ENCODE data around the gene NGFR. TPM values are rescaled to one million over a fixed set of nuclear protein-coding genes. Genes with fewer than 3 reads are reported as not detected.
"Not testable (repeated sequence)": the region's sequence is repeated elsewhere in the genome, so short reads cannot be mapped to it uniquely, and the experiment has no call there.

NGFR gene
- total and polyA plus RNA-seq, 12 donors: 1.8 to 22.9 (median 4.7) TPM

DNA sequence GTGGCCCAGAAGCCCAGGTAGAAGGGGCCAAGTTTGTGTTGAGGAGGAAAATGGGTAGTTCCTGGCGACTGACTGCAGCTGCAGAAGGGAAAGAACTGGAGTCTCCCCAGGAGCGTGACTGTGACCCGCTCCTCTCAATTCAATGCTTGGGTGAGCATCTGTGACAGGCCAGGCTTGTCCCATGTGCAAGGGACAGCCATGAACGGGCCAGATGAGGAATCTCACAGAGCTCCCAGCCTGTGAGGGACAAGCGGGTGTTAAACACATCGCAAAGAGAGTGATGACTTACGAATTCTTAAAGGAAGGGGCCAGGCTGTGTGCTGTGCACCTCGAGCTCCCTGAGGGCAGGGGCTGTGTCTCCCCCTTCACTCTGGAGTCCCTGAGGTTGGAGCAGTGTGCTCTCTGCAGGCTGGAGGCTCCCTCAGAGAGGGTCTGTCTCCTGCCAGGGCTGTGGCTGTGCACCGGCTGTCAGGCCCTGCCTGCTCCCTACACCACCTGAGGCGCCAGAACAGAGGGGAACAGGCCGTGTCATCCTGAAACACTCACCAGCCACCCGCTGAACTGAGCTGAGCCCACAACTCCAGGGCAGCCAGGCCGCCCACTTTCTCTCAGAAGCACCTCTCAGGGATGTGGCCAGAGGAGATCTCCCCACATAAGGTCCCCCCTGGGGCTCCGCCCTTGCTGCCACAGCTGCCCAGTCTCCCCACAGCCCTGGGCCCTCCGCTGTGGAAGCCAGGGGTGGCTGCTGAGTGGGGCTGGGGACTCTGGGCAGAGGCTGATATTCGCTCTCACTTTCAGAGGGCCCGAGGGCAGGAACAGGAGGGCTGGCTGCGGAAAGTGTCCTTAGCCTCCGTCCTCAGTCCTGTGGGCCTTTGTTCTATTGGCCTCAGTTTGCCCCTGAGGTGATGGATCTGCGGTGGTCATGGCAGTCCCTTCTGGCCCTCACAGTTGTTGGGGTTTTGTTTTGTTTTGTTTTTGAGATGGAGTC is 54.9 kb downstream of the NGFR start:
- intact Hi-C loops (cut with DNase I): loop anchor here (2.0 to 10.0 kb wide), 8 partner anchors 53 to 235 kb away; partner anchors contain the start of gene NGFR (in 2 of the 10)

DNA sequence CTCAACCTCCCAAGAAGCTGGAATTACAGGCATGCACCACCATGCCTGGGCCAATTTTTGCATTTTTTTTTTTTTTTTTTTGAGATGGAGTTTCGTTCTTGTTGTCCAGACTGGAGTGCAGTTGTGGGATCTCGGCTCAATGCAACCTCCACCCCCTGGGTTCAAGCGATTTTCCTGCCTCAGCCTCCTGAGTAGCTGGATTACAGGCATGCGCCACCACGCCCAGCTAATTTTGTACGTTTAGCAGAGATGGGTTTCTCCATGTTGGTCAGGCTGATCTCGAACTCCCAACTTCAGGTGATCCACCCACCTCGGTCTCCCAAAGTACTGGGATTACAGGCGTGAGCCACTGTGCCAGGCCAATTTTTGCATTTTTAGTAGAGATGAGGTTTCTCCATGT is 55.7 kb downstream of the NGFR start:
- Histone ChIP-seq H3K27me3 (peaks cover 0 to 15% (median 0%) of the 10 kb centered on the region in 7 donors), H3K4me1 (peaks cover 0 to 23% (median 0%) of the 10 kb centered on the region in 9 donors)
- intact Hi-C loops (cut with DNase I): loop anchor here in 7 of 10 donors (5.0 to 10.0 kb wide), 4 partner anchors 113 to 236 kb away; no protein-coding TSS in a partner anchor
- ATAC-seq, H3K9me3 ChIP-seq, H3K27ac ChIP-seq, H3K4me3 ChIP-seq, H3K36me3 ChIP-seq, DNase-seq: not testable (repeated sequence)
- 95 to 96% methylated on average over 9 of the region's 9 CpGs for WGBS, 2 donors

More for the DNA sequence above, 54.9 kb downstream of the NGFR start:
- no peak overlapping the region for H3K4me3 ChIP-seq
- ATAC-seq (no peak), DNase-seq (no peak)
- no peak overlapping the region for H3K27ac ChIP-seq
- H3K9me3 ChIP-seq: no peaks in the 10 kb centered on the region
- no peaks in the 10 kb centered on the region for H3K36me3 ChIP-seq
- TF ChIP-seq, protein P1, sequence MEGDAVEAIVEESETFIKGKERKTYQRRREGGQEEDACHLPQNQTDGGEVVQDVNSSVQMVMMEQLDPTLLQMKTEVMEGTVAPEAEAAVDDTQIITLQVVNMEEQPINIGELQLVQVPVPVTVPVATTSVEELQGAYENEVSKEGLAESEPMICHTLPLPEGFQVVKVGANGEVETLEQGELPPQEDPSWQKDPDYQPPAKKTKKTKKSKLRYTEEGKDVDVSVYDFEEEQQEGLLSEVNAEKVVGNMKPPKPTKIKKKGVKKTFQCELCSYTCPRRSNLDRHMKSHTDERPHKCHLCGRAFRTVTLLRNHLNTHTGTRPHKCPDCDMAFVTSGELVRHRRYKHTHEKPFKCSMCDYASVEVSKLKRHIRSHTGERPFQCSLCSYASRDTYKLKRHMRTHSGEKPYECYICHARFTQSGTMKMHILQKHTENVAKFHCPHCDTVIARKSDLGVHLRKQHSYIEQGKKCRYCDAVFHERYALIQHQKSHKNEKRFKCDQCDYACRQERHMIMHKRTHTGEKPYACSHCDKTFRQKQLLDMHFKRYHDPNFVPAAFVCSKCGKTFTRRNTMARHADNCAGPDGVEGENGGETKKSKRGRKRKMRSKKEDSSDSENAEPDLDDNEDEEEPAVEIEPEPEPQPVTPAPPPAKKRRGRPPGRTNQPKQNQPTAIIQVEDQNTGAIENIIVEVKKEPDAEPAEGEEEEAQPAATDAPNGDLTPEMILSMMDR (IDR thresholded peaks at IDR 0.05): no peak
- 90 to 91% methylated on average over 20 of the region's 20 CpGs for WGBS, 2 donors
- H3K4me1 ChIP-seq: peaks cover 0 to 23% (median 0%) of the 10 kb centered on the region in 9 donors
- peaks cover 0 to 18% (median 0%) of the 10 kb centered on the region in 7 donors for H3K27me3 ChIP-seq

- TF ChIP-seq, protein P1 (IDR thresholded peaks at IDR 0.05): no peak
- Histone ChIP-seq H3K27ac (no peak overlapping the region), H3K4me3 (no peak overlapping the region), H3K36me3 (no peaks in the 10 kb centered on the region), H3K9me3 (no peaks in the 10 kb centered on the region), H3K4me1 (peaks cover 0 to 27% (median 3%) of the 10 kb centered on the region in 9 donors), H3K27me3 (peaks cover 0 to 15% (median 0%) of the 10 kb centered on the region in 7 donors)
- no peak for DNase-seq
- 89% methylated on average over 12 of the region's 12 CpGs for WGBS, 2 donors
- no peak for ATAC-seq
- intact Hi-C loops (cut with DNase I): loop anchor here in 7 of 10 donors (5.0 to 10.0 kb wide), 4 partner anchors 114 to 237 kb away; no protein-coding TSS in a partner anchor
Measured at GRCh38 chr17:49551221-49552069, 56.4 kb downstream of the NGFR start.

DNA sequence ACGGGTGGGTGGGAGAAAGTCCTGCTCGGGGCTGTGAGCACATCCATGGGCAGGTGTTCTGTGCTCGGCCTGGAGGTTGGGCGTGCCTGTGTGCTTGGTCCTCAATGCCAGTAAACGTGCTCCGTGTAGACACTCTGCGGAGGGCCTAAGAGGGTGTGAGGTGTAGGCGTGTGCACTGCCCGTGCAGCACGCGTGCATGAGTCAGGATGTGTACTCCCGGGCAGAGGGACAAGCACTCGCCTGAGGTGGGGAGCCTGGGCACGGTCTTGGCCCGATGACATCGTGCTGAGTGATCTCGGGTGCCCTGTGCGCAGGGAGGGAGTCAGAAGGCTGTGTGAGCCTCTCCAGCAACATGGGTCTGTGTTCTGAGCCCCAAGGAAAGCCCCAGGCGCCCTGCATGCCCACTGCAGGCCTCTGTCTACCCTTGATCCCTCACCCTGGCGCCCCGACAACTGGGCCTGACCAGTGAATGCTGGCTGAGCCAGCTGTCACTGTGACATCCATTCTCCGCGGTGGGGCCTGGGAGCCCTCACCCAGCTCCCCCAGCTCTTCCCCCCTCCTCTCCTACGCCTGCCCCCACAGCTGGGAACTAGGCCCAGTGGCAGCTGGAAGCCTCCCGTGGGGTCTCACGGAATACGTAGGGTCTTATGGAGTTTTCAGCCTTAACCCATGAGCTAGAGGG is 57.1 kb downstream of the NGFR start:
- H3K9me3 ChIP-seq: no peaks in the 10 kb centered on the region
- no peak for DNase-seq
- peaks cover 0 to 8% (median 0%) of the 10 kb centered on the region in 7 donors for H3K27me3 ChIP-seq
- TF ChIP-seq, protein P1 (IDR thresholded peaks at IDR 0.05): no peak
- H3K36me3 ChIP-seq: no peaks in the 10 kb centered on the region
- no peak for ATAC-seq
- intact Hi-C loops (cut with DNase I): loop anchor here in 7 of 10 donors (5.0 to 10.0 kb wide), 4 partner anchors 115 to 237 kb away; no protein-coding TSS in a partner anchor
- no peak overlapping the region for H3K4me3 ChIP-seq
- 85 to 88% methylated on average over 27 of the region's 27 CpGs for WGBS, 2 donors
- H3K4me1 ChIP-seq: peaks cover 0 to 20% (median 3%) of the 10 kb centered on the region in 9 donors
- H3K27ac ChIP-seq: no peak overlapping the region

Data from heart right ventricle (tissue), 16 donors.